Pancreas (tissue), 10 donors: ENCODE measurements around the gene ALLC. TPM values are rescaled to one million over a fixed set of nuclear protein-coding genes. Genes with fewer than 3 reads are reported as not detected.

Experiments
- ATAC-seq, 4 donors: fragments of 200-7000 bp; cut with Tn5 transposase; one replicate each; pipeline versions ENCODE4 v1.8.0 to v1.9.1; 2020; ENCODE audit warnings: mild to moderate bottlenecking in 4 of 4, moderate library complexity in 4 of 4
- DNase-seq, 6 donors: peaks; one replicate each; pipeline ENCODE4 v3.0.0-alpha.2; 2020
- FAIRE-seq: peaks from 2 replicates; lab custom pipeline; 2012; peaks lifted over from hg19 to GRCh38; lab: Jason Lieb, UNC
- H3K27ac ChIP-seq, 4 donors: fragments of 200-600 bp; sonication (generic); 1 replicate in 3 of 4; 2 replicates in 1 of 4; pipeline versions ENCODE4 v1.5.0 to v1.8.0; 2020
- H3K27me3 ChIP-seq, 4 donors: fragments of 200-600 bp; one replicate each; pipeline ENCODE4 v1.8.0; 2021
- H3K36me3 ChIP-seq, 3 donors: fragments of 200-600 bp; sonication (generic) in 1 of 3; one replicate each; pipeline versions ENCODE4 v1.5.0 to v1.8.0; 2020 to 2021
- H3K4me1 ChIP-seq, 3 donors: fragments of 200-600 bp; one replicate each; pipeline ENCODE4 v1.8.0; 2021
- H3K4me3 ChIP-seq, 4 donors: fragments of 200-600 bp; sonication (generic) in 2 of 4; one replicate each; pipeline versions ENCODE4 v1.5.0 to v1.8.0; 2020 to 2021
- H3K9me3 ChIP-seq, 4 donors: fragments of 200-600 bp; one replicate each; pipeline ENCODE4 v1.8.0; 2021
- CTCF ChIP-seq, 4 donors: fragments of 200-600 bp; sonication (generic) in 3 of 4; IDR thresholded peaks; one replicate each; pipeline versions ENCODE4 v1.5.0 to v1.8.0; 2021; ENCODE audit warnings: antibody characterized with exemption in 4 of 4
- WGBS, 2 donors: extraction: QIAGEN DNeasy Blood & Tissue Kit; methylation state at CpG; one replicate each; pipeline ENCODE4 v1.1.7; 2013; 5-methylcytosine and 5-hydroxymethylcytosine counted together
- intact Hi-C, 3 donors: fragments of 100-400 bp; cut with DNase I; formaldehyde crosslinking; loops; one replicate each; pipeline versions ENCODE4 v1.11.1 to v1.14.2; 2022
- polyA plus RNA-seq, 2 donors: library from polyadenylated mRNA; stranded (reverse); fragments of 200-250 nt; gene quantifications; one replicate each; pipeline ENCODE4 v1.2.3, GENCODE V29; 2013
- total RNA-seq, 6 donors: library from RNA; stranded (reverse); fragmentation: NEBNext Ultra II Directional in 4 of 6; extraction: Animal tissue kit (Norgen Biotek cat#: 25700) in 4 of 6; gene quantifications; one replicate each; pipeline versions ENCODE4 v1.2.1 to v1.2.4, GENCODE V29; 2021 to 2023
- donor health status: healthy with polysubstance abuse.
- donor health status: DM: no; HTN: no; CAD: no; lungs with moderate emphysema.
- donor health status: DM: no; HTN: no; CAD: no.
- donor health status: control.
- donor health status: control.
- donor health status: Bipolar disorder and iron deficiency.
- donor health status: DM: yes; HTN: yes; CAD: no.
- donor health status: DM: no; HTN: no; CAD: no.
- donor health status: DM: no; HTN: no; CAD: no.
- donor health status: DM: yes; HTN: yes; CAD: no.

The ALLC gene
- total and polyA plus RNA-seq, 8 donors, result 0.68 to 0.75 TPM; not detected in 6

GRCh38 chr2:3647246-3647645 is 10.8 kb upstream of the ALLC start:
- Histone ChIP-seq H3K36me3 (no peaks in the 10 kb centered on the region), H3K27me3 (no peaks in the 10 kb centered on the region), H3K27ac (no peak overlapping the region), H3K9me3 (no peaks in the 10 kb centered on the region), H3K4me1 (peaks cover 0 to 7% (median 5%) of the 10 kb centered on the region in 3 donors), H3K4me3 (no peak overlapping the region)
- WGBS, 2 donors, result 51 to 75% methylated on average over 13 of the region's 13 CpGs
- DNase-seq (peak in 1 of 6 donors; percentile 29), ATAC-seq (no peak), FAIRE-seq (no peak)
- TF ChIP-seq CTCF (IDR thresholded peaks at IDR 0.05), result no peak
- intact Hi-C loops, result loop anchor here in 1 of 3 donors (10.0 kb wide), 1 partner anchor 222 kb away; no protein-coding TSS in a partner anchor

GRCh38 chr2:3647831-3648651 is 10.0 kb upstream of the ALLC start:
- no peak for TF ChIP-seq CTCF (IDR thresholded peaks at IDR 0.05)

GRCh38 chr2:3648652-3649177 is 9.3 kb upstream of the ALLC start:
- FAIRE-seq (no peak), ATAC-seq (no peak), DNase-seq (peak in 1 of 6 donors; percentile 29)
- WGBS, 2 donors, result 76 to 90% methylated on average over 20 of the region's 20 CpGs
- Histone ChIP-seq H3K4me1 (peaks cover 0 to 7% (median 5%) of the 10 kb centered on the region in 3 donors), H3K27me3 (no peaks in the 10 kb centered on the region), H3K4me3 (no peak overlapping the region), H3K9me3 (no peaks in the 10 kb centered on the region), H3K27ac (no peak overlapping the region), H3K36me3 (no peaks in the 10 kb centered on the region)
- intact Hi-C loops, result loop anchor here in 1 of 3 donors (10.0 kb wide), 1 partner anchor 224 kb away; no protein-coding TSS in a partner anchor
- no peak for TF ChIP-seq CTCF (IDR thresholded peaks at IDR 0.05)

More at GRCh38 chr2:3647831-3648651, 10.0 kb upstream of the ALLC start:
- H3K27ac ChIP-seq, result no peak overlapping the region
- peaks cover 0 to 7% (median 5%) of the 10 kb centered on the region in 3 donors for H3K4me1 ChIP-seq
- intact Hi-C loops, result loop anchor here in 1 of 3 donors (10.0 kb wide), 1 partner anchor 223 kb away; no protein-coding TSS in a partner anchor
- no peak overlapping the region for H3K4me3 ChIP-seq
- H3K27me3 ChIP-seq, result no peaks in the 10 kb centered on the region
- no peaks in the 10 kb centered on the region for H3K9me3 ChIP-seq
- no peak for FAIRE-seq
- H3K36me3 ChIP-seq, result no peaks in the 10 kb centered on the region
- ATAC-seq, result no peak
- whole genome bisulfite sequencing, 2 donors, result 67 to 84% methylated on average over 14 of the region's 14 CpGs
- DNase-seq, result peak in 1 of 6 donors; percentile 36

- Histone ChIP-seq H3K36me3 (no peaks in the 10 kb centered on the region), H3K27ac (no peak overlapping the region), H3K4me3 (no peak overlapping the region), H3K4me1 (peaks cover 0 to 7% (median 5%) of the 10 kb centered on the region in 3 donors), H3K27me3 (no peaks in the 10 kb centered on the region), H3K9me3 (no peaks in the 10 kb centered on the region)
- ATAC-seq (no peak), DNase-seq (peak in 1 of 6 donors; percentile 42), FAIRE-seq (no peak)
- no peak for TF ChIP-seq CTCF (IDR thresholded peaks at IDR 0.05)
- 62 to 71% methylated on average over 16 of the region's 16 CpGs for WGBS, 2 donors
- intact Hi-C loops, result loop anchor here in 1 of 3 donors (10.0 kb wide), 1 partner anchor 225 kb away; no protein-coding TSS in a partner anchor
Observed at GRCh38 chr2:3649581-3649980, 8.4 kb upstream of the ALLC start.
